HT-29 (cell line): ENCODE results near the gene TNS1. TPM values are rescaled to one million over a fixed set of nuclear protein-coding genes. Genes with fewer than 3 reads are reported as not detected.

Source experiments
- DNase-seq: peaks from one replicate; pipeline ENCODE4 v3.0.0-alpha.2; 2015; ENCODE audit warnings: low spot score
- total RNA-seq: library from RNA; depleted of rRNA; stranded (reverse); fragments of >200 nt; shearing (Covaris generic); gene quantifications from 2 replicates; pipeline ENCODE4 v1.2.3, GENCODE V29; 2014

The TNS1 gene
- total RNA-seq, 1 experiment from 2014 or later, result 13.8 TPM

GRCh38 chr2:217834057-217834620, 168.7 kb downstream of the TNS1 start:
- no peak for DNase-seq

- no peak for DNase-seq
Observed at GRCh38 chr2:217833439-217833838, 169.4 kb downstream of the TNS1 start.

- no peak for DNase-seq
Observed at GRCh38 chr2:217832987-217833386, 169.8 kb downstream of the TNS1 start.

- DNase-seq, result no peak
Observed at GRCh38 chr2:217832115-217832514, 170.7 kb downstream of the TNS1 start.

GRCh38 chr2:217831306-217831705, 171.5 kb downstream of the TNS1 start:
- DNase-seq, result no peak

- DNase-seq, result no peak
Observed at GRCh38 chr2:217830807-217831206, 172.0 kb downstream of the TNS1 start.

GRCh38 chr2:217830061-217830460, 172.7 kb downstream of the TNS1 start:
- no peak for DNase-seq

- no peak for DNase-seq
Observed at GRCh38 chr2:217829420-217829819, 173.4 kb downstream of the TNS1 start.

GRCh38 chr2:217828336-217828735, 174.5 kb downstream of the TNS1 start:
- no peak for DNase-seq

- DNase-seq, result no peak
Observed at GRCh38 chr2:217827430-217828201, 175.2 kb downstream of the TNS1 start.

- DNase-seq, result no peak
Observed at GRCh38 chr2:217826991-217827390, 175.8 kb downstream of the TNS1 start.

- DNase-seq, result peak; percentile 24
Observed at GRCh38 chr2:217826520-217826919, 176.3 kb downstream of the TNS1 start.

- DNase-seq, result no peak
Observed at GRCh38 chr2:217825469-217826235, 177.1 kb downstream of the TNS1 start.

GRCh38 chr2:217824223-217824622, 178.6 kb downstream of the TNS1 start:
- no peak for DNase-seq

GRCh38 chr2:217823626-217824025, 179.2 kb downstream of the TNS1 start:
- DNase-seq, result no peak

- DNase-seq, result no peak
Observed at GRCh38 chr2:217822296-217823252, 180.2 kb downstream of the TNS1 start.

- no peak for DNase-seq
Observed at GRCh38 chr2:217821536-217822147, 181.2 kb downstream of the TNS1 start.

GRCh38 chr2:217820904-217821303, 181.9 kb downstream of the TNS1 start:
- no peak for DNase-seq

GRCh38 chr2:217820091-217820819, 182.5 kb downstream of the TNS1 start:
- no peak for DNase-seq

- DNase-seq, result no peak
Observed at GRCh38 chr2:217818293-217818850, 184.4 kb downstream of the TNS1 start.
